GM21786 (cell line): Measurements from ENCODE around the gene SPEM1.

Experiments
- ATAC-seq: cut with Tn5 transposase; IDR thresholded peaks from one replicate; pipeline ENCODE4 v1.9.1; 2021; ENCODE audit not compliant: unreplicated experiment

The SPEM1 gene

DNA sequence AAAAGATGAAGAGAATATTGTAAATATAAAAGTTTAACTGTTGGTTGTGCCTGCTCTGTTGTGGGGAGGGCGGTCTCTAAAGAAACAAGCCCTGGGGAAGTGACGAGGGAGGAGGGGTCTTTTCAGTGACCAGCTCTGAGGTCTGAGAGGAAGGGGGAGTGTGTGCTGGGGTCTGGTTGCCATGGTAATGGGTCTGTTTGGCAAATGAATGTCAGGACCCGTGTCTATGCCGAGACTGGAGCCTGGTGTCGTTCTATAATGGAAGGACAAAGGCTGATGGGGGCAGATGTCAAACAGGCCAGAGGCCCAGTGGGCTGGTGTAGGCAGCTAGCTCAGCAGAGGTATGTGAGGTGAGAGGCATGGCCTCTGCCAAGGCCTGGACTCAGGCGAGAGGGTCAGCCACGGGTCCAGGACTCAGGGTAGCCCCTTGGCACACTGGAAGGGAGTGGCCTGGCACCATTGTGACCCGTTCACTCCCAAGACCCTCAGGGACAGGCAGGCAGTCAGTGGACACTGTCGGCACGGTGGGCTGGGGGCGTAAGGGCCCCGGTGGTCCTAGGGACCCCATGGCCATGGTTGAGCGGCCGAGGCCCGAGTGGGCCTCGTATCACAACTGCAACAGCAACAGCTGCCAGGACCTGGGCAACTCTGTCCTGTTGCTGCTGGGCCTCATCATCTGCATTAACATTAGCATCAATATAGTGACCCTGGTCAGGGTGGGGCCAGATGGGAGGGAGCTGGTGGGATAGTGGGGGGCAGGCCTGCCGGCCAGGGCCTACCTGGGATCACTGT, at the start of gene SPEM1:
Gene SPEM1, plus strand, starts transcription at position 506 of the 792 bp plus-strand sequence. Its CDS starts 61 bp downstream, at position 567.
- no peak for ATAC-seq

GRCh38 chr17:7370853-7371252, 49.3 kb upstream of the SPEM1 start:
- no peak for ATAC-seq

DNA sequence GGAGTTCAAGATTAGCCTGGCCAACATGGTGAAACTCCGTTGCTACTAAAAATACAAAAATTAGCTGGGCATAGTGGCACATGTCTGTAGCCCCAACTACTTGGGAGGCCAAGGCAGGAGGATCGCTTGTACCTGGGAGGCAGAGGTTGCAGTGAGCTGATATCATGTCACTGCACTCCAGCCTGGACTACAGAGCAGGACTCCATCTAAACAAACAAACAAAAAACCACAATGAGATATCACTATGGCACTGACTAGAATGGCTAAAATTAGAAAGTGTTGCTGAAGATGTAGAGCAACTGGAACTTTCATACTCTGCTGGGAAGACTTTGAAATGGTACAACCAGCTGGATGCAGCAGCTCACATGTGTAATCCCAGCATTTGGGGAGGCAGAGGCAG, 45.8 kb upstream of the SPEM1 start:
- no peak for ATAC-seq

- ATAC-seq: no peak
These were observed 41.0 kb upstream of the SPEM1 start for GRCh38 chr17:7379134-7379533.

DNA sequence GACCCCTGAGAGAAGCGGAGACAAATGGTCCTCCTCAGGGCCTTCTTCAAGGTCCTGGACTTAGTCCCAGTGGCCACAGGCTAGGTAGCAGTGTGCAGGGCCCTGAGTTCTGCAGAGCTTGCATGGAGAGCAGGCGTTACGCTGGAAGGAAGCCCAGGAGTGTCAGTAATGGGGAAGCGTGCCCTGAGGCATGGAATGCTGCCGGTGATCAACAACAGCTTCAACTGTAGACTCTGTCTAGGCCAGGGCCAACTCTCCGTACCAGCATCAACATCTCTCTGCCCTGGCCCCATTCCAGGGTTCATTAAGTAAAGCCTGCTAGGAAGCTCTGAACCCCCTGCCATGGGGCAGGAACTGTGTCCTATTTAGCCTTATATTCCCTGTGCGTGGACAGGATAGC, 39.8 kb upstream of the SPEM1 start:
- no peak for ATAC-seq

DNA sequence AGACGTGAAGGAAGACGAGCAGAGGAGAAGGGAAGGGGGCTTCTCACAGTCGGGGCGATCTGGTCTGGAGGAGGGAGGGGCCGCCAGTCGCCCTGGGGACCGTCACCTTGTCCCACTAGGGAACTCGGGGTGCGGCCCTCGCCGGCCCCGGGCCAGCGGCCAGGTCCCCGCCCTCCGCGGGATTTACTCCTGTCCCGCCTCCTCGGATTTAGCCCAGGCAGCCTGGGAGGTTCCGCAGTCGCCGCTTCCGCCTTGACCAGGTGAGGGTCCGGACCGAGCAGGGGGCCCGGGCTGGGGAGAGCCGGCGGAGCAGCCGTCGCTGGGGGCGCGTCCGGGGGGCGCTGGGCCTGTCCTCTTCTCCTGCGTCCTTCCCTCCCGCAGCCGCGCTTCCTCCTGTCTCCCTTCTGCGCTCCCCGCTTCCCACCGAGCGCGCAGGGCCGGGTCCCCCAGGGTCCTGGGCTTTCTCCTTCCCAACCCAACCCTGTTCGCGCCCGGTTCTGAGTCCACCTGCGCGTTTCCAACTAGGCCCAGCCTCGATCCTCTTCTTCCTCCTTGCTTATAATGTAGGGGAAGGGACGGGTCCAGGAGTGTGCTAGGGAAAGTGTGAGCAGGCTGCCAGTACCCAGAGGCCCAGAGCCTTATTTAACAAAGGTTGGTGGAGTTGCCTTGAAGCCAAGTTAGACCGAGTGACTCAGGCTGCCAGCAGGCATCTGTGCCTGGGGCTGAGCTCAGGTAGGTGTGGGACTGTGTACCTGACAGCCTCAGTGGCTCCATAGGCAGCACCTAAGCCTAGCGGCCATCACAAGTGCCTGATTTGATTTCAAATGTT, 39.1 kb upstream of the SPEM1 start, which contains the start of gene TNK1:
Gene TNK1, plus strand, starts transcription at position 235 of the 829 bp plus-strand sequence. CDS start 1,838 bp downstream, outside the sequence.
- ATAC-seq: no peak

DNA sequence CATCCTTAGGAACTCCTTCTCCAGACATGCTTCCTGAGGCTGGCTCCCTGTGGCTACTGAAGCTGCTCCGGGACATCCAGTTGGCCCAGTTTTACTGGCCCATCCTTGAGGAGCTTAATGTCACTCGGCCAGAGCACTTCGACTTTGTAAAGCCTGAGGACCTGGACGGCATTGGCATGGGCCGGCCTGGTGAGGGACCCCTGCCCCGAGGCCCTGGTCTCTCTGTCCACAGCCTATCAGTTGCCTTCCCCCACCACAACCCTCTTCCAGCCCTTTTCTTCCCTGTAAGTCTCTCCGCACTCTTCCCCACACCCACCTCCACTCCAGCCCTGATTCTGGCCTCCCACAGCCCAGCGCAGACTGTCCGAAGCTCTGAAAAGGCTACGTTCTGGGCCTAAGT, 37.2 kb upstream of the SPEM1 start:
- no peak for ATAC-seq

DNA sequence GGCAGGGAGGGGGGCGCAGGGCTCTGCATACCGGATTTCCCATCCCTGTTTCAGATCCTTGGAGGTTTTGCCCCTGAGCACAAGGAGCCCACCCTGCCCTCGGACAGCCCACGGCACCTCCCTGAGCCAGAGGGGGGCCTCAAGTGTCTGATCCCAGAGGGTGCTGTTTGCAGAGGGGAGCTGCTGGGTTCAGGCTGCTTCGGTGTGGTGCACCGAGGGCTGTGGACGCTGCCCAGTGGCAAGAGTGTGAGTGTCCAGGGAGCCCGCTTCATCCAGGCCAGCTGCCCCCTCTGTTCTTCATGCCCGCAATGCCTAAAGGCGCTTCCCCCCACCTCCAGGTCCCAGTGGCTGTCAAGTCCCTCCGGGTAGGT, 36.8 kb upstream of the SPEM1 start:
- no peak for ATAC-seq

- no peak for ATAC-seq
These were observed 36.2 kb upstream of the SPEM1 start for GRCh38 chr17:7383742-7384488.

- no peak for ATAC-seq
These were observed 35.5 kb upstream of the SPEM1 start for GRCh38 chr17:7384489-7385081.

GRCh38 chr17:7388856-7389255, 31.3 kb upstream of the SPEM1 start:
- no peak for ATAC-seq

DNA sequence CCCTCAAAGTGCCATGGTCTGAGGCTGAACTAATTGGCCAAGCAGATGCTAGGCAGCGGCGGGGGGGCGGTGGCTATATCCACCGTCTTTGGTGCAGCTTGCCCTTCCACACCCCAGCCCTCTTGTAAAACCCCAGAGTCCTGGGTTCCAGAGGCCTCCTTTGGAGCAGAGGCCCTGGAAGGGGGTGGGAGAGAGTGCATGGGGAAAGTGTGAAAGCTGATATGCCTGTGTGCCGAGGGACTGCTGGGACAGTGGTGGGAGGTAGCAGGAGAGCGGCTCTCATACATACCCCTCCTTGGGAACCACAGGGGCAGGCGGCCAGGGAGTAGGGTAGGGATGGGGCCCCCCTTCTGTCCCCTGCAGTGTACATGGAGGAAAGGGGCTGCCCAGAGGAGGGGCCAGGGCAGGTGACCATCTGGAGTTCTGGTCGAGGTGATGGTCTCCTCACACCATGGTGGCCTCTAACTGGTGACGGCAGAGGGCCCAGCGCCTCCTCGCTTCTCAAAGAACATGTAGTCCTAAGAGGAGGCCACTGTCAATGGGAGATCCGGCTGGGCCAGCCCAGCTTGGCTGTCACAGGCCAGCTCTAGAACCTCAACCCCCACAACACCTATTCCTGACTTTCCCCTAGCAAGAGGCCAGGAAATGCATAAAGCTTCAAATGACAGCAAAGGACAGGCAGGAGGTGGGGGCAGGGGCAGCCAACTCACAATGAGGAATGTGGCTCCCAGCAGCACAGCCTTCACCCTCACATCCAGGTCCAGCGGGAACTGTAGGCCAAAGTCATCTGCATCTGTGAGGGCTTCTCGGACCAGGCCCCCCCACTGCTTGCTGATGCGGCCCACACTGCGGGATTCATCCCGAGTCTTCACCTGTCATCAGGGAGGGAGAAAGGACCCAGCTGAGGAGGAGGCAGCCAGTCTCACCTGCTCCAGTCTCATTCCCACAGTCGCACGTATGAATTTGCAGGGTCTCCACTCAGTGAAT, 29.9 kb upstream of the SPEM1 start:
- ATAC-seq: no peak

- no peak for ATAC-seq
These were observed 28.8 kb upstream of the SPEM1 start for GRCh38 chr17:7391307-7391706.

- no peak for ATAC-seq
These were observed 27.2 kb upstream of the SPEM1 start for GRCh38 chr17:7392696-7393612.

GRCh38 chr17:7393613-7394451, 26.3 kb upstream of the SPEM1 start:
- ATAC-seq: peak; percentile 36

GRCh38 chr17:7394452-7395191, 25.5 kb upstream of the SPEM1 start, which contains the start of gene PLSCR3:
PLSCR3 (minus strand) TSS chr17:7394525; CDS start chr17:7394110, 415 bp downstream.
- peak; percentile 71 for ATAC-seq

- ATAC-seq: no peak
These were observed 24.0 kb upstream of the SPEM1 start for GRCh38 chr17:7396147-7396546.
